Activated naive CD4-positive, alpha-beta T cell treated with anti-CD3 and anti-CD28 coated beads, Interleukin-2, amount 10 ng/mL, durations not matched to agents 7 days and 5 days (primary cell): Measurements from ENCODE around the gene CIBAR2.

ENCODE experiments used
- CTCF ChIA-PET: fragments of 350-600 bp; sonication (Branson Sonifier 250); formaldehyde crosslinking; loops from one replicate; lab custom pipeline; 2021; ENCODE audit warnings: antibody characterized with exemption; lab: Charles Lee
- DNase-seq: peaks from one replicate; pipeline ENCODE4 v3.0.0-alpha.2; 2020
- H3K27ac Mint-ChIP-seq: one replicate; pipeline ENCODE4 v1.8.0; 2021; ENCODE audit warnings: mild to moderate bottlenecking, moderate library complexity, mixed read lengths
- H3K27me3 Mint-ChIP-seq: one replicate; pipeline ENCODE4 v1.8.0; 2021; ENCODE audit warnings: mild to moderate bottlenecking, mixed read lengths
- H3K36me3 Mint-ChIP-seq: one replicate; pipeline ENCODE4 v1.8.0; 2021; ENCODE audit warnings: mixed read lengths
- H3K4me1 Mint-ChIP-seq: one replicate; pipeline ENCODE4 v1.8.0; 2021; ENCODE audit warnings: mixed read lengths
- H3K4me3 Mint-ChIP-seq: one replicate; pipeline ENCODE4 v1.8.0; 2021; ENCODE audit warnings: mild to moderate bottlenecking, moderate library complexity, mixed read lengths
- H3K9me3 Mint-ChIP-seq: one replicate; pipeline ENCODE4 v1.8.0; 2021; ENCODE audit warnings: mixed read lengths

The CIBAR2 gene

GRCh38 chr16:85110105-85110504 is 2.2 kb downstream of the CIBAR2 start:
- no peaks in the 10 kb centered on the region for H3K36me3 Mint-ChIP-seq
- no peak for DNase-seq
- CTCF ChIA-PET = no interaction called here
- peaks cover 14% of the 10 kb centered on the region for H3K4me1 Mint-ChIP-seq
- H3K9me3 Mint-ChIP-seq = no peaks in the 10 kb centered on the region
- peaks cover 8% of the 10 kb centered on the region for H3K27me3 Mint-ChIP-seq
- H3K27ac Mint-ChIP-seq = no peak overlapping the region
- H3K4me3 Mint-ChIP-seq = no peak overlapping the region

GRCh38 chr16:85107532-85107931 is 4.7 kb downstream of the CIBAR2 start:
- Mint-ChIP-seq H3K9me3 (no peaks in the 10 kb centered on the region), H3K27ac (no peak overlapping the region), H3K36me3 (no peaks in the 10 kb centered on the region), H3K27me3 (peaks cover 4% of the 10 kb centered on the region), H3K4me3 (no peak overlapping the region), H3K4me1 (peaks cover 31% of the 10 kb centered on the region)
- CTCF ChIA-PET = interaction anchor here (1.1 kb wide), 1 partner anchor 146 kb away, joined by 3 read pairs; no protein-coding TSS in a partner anchor
- no peak for DNase-seq

GRCh38 chr16:85107083-85107482 is 5.2 kb downstream of the CIBAR2 start:
- no peak overlapping the region for H3K4me3 Mint-ChIP-seq
- peaks cover 4% of the 10 kb centered on the region for H3K27me3 Mint-ChIP-seq
- CTCF ChIA-PET = interaction anchor here (1.1 kb wide), 1 partner anchor 147 kb away, joined by 3 read pairs; no protein-coding TSS in a partner anchor
- no peaks in the 10 kb centered on the region for H3K9me3 Mint-ChIP-seq
- no peaks in the 10 kb centered on the region for H3K36me3 Mint-ChIP-seq
- no peak for DNase-seq
- H3K27ac Mint-ChIP-seq = no peak overlapping the region
- peaks cover 32% of the 10 kb centered on the region for H3K4me1 Mint-ChIP-seq

- CTCF ChIA-PET = interaction anchor here (1.0 to 1.2 kb wide), 3 partner anchors 9 to 49 kb away, joined by 3 to 11 read pairs (median 8); no protein-coding TSS in a partner anchor
- Mint-ChIP-seq H3K36me3 (no peaks in the 10 kb centered on the region), H3K9me3 (no peaks in the 10 kb centered on the region), H3K4me1 (peaks cover 40% of the 10 kb centered on the region), H3K4me3 (no peak overlapping the region), H3K27ac (peak overlapping the region; percentile 89), H3K27me3 (peaks cover 4% of the 10 kb centered on the region)
- no peak for DNase-seq
Measured at GRCh38 chr16:85105475-85105874, 6.8 kb downstream of the CIBAR2 start.

- H3K4me3 Mint-ChIP-seq = no peak overlapping the region
- H3K9me3 Mint-ChIP-seq = no peaks in the 10 kb centered on the region
- peaks cover 40% of the 10 kb centered on the region for H3K4me1 Mint-ChIP-seq
- H3K36me3 Mint-ChIP-seq = no peaks in the 10 kb centered on the region
- peak overlapping the region; percentile 89 for H3K27ac Mint-ChIP-seq
- H3K27me3 Mint-ChIP-seq = peaks cover 4% of the 10 kb centered on the region
- peak; percentile 58 for DNase-seq
- CTCF ChIA-PET = interaction anchor here (0.9 to 1.2 kb wide), 4 partner anchors 10 to 136 kb away, joined by 3 to 11 read pairs (median 6); no protein-coding TSS in a partner anchor
Measured at GRCh38 chr16:85104821-85105391, 7.4 kb downstream of the CIBAR2 start.

- H3K4me1 Mint-ChIP-seq = peaks cover 40% of the 10 kb centered on the region
- peak overlapping the region; percentile 89 for H3K27ac Mint-ChIP-seq
- CTCF ChIA-PET = interaction anchor here (1.2 kb wide), 1 partner anchor 11 kb away, joined by 11 read pairs; no protein-coding TSS in a partner anchor
- no peaks in the 10 kb centered on the region for H3K9me3 Mint-ChIP-seq
- peaks cover 4% of the 10 kb centered on the region for H3K27me3 Mint-ChIP-seq
- no peaks in the 10 kb centered on the region for H3K36me3 Mint-ChIP-seq
- DNase-seq = no peak
- H3K4me3 Mint-ChIP-seq = no peak overlapping the region
Measured at GRCh38 chr16:85104147-85104546, 8.1 kb downstream of the CIBAR2 start.

- no peak overlapping the region for H3K27ac Mint-ChIP-seq
- CTCF ChIA-PET = interaction anchor here (0.9 to 1.2 kb wide), 2 partner anchors 11 to 15 kb away, joined by 3 to 6 read pairs; no protein-coding TSS in a partner anchor
- no peak overlapping the region for H3K4me3 Mint-ChIP-seq
- no peaks in the 10 kb centered on the region for H3K36me3 Mint-ChIP-seq
- H3K4me1 Mint-ChIP-seq = peaks cover 40% of the 10 kb centered on the region
- H3K9me3 Mint-ChIP-seq = no peaks in the 10 kb centered on the region
- DNase-seq = no peak
- peaks cover 5% of the 10 kb centered on the region for H3K27me3 Mint-ChIP-seq
Measured at GRCh38 chr16:85103114-85104079, 8.9 kb downstream of the CIBAR2 start.

- H3K27me3 Mint-ChIP-seq = peaks cover 16% of the 10 kb centered on the region
- no peaks in the 10 kb centered on the region for H3K9me3 Mint-ChIP-seq
- CTCF ChIA-PET = interaction anchor here (1.3 kb wide), 1 partner anchor 13 kb away, joined by 3 read pairs; no protein-coding TSS in a partner anchor
- H3K36me3 Mint-ChIP-seq = no peaks in the 10 kb centered on the region
- DNase-seq = no peak
- no peak overlapping the region for H3K27ac Mint-ChIP-seq
- no peak overlapping the region for H3K4me3 Mint-ChIP-seq
- H3K4me1 Mint-ChIP-seq = peaks cover 40% of the 10 kb centered on the region
Measured at GRCh38 chr16:85101956-85102630, 10.2 kb downstream of the CIBAR2 start.

- Mint-ChIP-seq H3K4me3 (no peak overlapping the region), H3K36me3 (no peaks in the 10 kb centered on the region), H3K9me3 (no peaks in the 10 kb centered on the region), H3K27me3 (peaks cover 27% of the 10 kb centered on the region), H3K4me1 (peaks cover 33% of the 10 kb centered on the region), H3K27ac (no peak overlapping the region)
- CTCF ChIA-PET = no interaction called here
- DNase-seq = no peak
Measured at GRCh38 chr16:85100265-85100664, 12.0 kb downstream of the CIBAR2 start.

- CTCF ChIA-PET = no interaction called here
- H3K36me3 Mint-ChIP-seq = no peaks in the 10 kb centered on the region
- no peak overlapping the region for H3K4me3 Mint-ChIP-seq
- peaks cover 34% of the 10 kb centered on the region for H3K27me3 Mint-ChIP-seq
- DNase-seq = no peak
- H3K9me3 Mint-ChIP-seq = no peaks in the 10 kb centered on the region
- H3K4me1 Mint-ChIP-seq = peaks cover 17% of the 10 kb centered on the region
- H3K27ac Mint-ChIP-seq = no peak overlapping the region
Measured at GRCh38 chr16:85098565-85098964, 13.7 kb downstream of the CIBAR2 start.

- DNase-seq = no peak
- Mint-ChIP-seq H3K36me3 (no peaks in the 10 kb centered on the region), H3K4me1 (peaks cover 6% of the 10 kb centered on the region), H3K27ac (no peak overlapping the region), H3K9me3 (no peaks in the 10 kb centered on the region), H3K27me3 (peaks cover 36% of the 10 kb centered on the region), H3K4me3 (no peak overlapping the region)
- CTCF ChIA-PET = interaction anchor here (0.8 kb wide), 1 partner anchor 18 kb away, joined by 3 read pairs; no protein-coding TSS in a partner anchor
Measured at GRCh38 chr16:85096921-85097320, 15.4 kb downstream of the CIBAR2 start.

GRCh38 chr16:85094812-85095211 is 17.5 kb downstream of the CIBAR2 start:
- Mint-ChIP-seq H3K36me3 (no peaks in the 10 kb centered on the region), H3K9me3 (no peaks in the 10 kb centered on the region), H3K4me1 (peaks cover 15% of the 10 kb centered on the region), H3K27ac (no peak overlapping the region), H3K4me3 (no peak overlapping the region), H3K27me3 (peaks cover 36% of the 10 kb centered on the region)
- CTCF ChIA-PET = interaction anchor here (1.0 kb wide), 1 partner anchor 8 kb away, joined by 5 read pairs; no protein-coding TSS in a partner anchor
- no peak for DNase-seq

- no peak overlapping the region for H3K4me3 Mint-ChIP-seq
- CTCF ChIA-PET = no interaction called here
- peaks cover 15% of the 10 kb centered on the region for H3K4me1 Mint-ChIP-seq
- H3K27ac Mint-ChIP-seq = no peak overlapping the region
- no peaks in the 10 kb centered on the region for H3K36me3 Mint-ChIP-seq
- peaks cover 36% of the 10 kb centered on the region for H3K27me3 Mint-ChIP-seq
- DNase-seq = no peak
- H3K9me3 Mint-ChIP-seq = no peaks in the 10 kb centered on the region
Measured at GRCh38 chr16:85094176-85094805, 18.0 kb downstream of the CIBAR2 start.
